Activated CD4-positive, CD25-positive, alpha-beta regulatory T cell treated with anti-CD3 and anti-CD28 coated beads, Interleukin-2, amount 50 U/mL, for 24 hours (primary cell): ENCODE data around the gene SELENON.
A peak's percentile ranks its signal among the peaks of the same experiment; 100 is the strongest.
"Not testable (repeated sequence)": the region's sequence is repeated elsewhere in the genome, so short reads cannot be mapped to it uniquely, and the experiment has no call there.

Experiments
- ATAC-seq, 2 donors: fragments of 150-1000 bp; cut with Tn5 transposase; one replicate each; pipeline ENCODE4 v1.10.0; 2021; ENCODE audit warnings: mild to moderate bottlenecking in 1 of 2, moderate library complexity in 1 of 2

Gene SELENON

DNA sequence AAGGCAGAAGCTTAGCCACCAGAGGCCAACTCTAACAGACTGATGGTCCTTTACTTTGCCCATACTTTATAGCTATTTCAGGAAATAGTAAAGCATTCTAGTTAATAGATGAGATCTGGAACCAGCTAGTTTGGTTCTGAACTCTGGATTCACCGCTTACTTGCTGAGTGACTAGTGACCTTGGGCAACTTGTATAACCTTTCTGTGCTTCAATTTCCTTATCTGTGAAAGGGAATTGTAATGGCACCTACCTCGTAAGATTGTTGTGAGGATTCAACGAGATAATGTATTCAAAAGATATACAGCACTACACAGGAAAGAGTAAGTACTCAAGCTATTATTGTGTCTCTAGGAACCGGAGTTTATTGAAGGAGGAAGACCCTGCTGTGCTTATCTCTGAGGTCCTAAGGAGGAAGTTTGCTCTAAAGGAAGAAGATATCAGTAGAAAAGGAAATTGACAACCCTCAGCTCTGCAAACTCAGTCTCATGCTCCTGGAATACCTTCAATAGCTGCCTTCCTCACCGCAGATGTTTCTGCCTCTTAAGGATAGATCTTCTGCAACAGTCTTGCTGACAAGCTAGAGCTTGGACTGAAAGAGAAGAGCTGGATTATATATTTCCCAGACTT is 31.7 kb downstream of the SELENON start:
- no peak for ATAC-seq

DNA sequence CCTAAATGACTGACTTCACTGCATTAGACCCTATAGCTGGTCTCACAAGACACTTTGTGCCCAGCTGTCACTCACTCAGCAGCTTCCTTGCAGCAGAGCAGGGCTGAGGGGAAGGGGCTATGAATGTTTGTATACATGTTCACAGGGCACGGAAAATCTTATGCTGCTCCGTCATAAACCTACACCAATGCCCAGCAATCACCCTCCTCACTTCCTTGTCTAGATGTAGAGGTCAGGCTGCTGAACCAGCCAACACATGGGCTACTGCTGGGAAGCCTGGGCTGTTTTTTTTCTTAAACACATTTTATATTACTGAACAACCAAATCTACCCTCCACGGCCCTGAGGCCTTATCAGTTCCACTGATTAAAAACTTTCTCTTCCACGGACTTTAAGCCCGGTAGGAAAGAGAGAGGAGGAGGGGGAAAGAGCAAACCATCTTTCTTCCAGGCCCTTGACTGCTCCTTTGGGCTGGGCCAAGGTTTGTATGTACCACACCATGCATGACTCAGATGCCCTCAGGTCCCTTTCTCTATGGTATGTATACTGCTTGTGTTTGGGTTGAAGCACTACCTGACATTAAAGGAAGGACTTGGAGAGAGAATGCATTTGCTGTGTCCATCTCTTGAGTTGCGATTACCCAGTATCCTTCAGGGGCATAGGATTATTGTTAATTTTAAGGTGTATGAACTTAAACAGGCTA is 32.5 kb downstream of the SELENON start:
- no peak for ATAC-seq

GRCh38 chr1:25833158-25833557 is 33.2 kb downstream of the SELENON start:
- ATAC-seq: no peak

GRCh38 chr1:25834894-25835293 is 34.9 kb downstream of the SELENON start:
- no peak for ATAC-seq

GRCh38 chr1:25836695-25837094 is 36.7 kb downstream of the SELENON start:
- ATAC-seq: no peak

- no peak for ATAC-seq
These were observed 37.4 kb downstream of the SELENON start for GRCh38 chr1:25837262-25837875.

DNA sequence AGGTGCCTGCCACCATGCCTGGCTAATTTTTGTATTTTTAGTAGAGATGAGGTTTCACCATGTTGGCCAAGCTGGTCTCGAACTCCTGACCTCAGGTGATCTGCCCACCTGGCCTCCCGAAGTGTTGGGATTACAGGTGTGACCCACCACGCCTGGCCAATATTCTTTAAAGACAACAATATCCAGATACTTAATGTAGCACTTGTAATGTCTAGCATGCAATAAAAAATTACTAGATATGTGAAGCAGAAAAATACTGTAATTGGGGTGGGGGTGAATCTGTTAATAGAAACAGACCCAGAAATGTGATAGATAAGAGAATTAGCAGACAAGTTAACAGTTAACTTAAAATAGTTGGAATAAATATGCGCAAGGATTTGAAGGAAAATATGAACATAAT is 39.8 kb downstream of the SELENON start:
- ATAC-seq: not testable (repeated sequence)

GRCh38 chr1:25843483-25843882 is 43.5 kb downstream of the SELENON start:
- ATAC-seq: no peak

DNA sequence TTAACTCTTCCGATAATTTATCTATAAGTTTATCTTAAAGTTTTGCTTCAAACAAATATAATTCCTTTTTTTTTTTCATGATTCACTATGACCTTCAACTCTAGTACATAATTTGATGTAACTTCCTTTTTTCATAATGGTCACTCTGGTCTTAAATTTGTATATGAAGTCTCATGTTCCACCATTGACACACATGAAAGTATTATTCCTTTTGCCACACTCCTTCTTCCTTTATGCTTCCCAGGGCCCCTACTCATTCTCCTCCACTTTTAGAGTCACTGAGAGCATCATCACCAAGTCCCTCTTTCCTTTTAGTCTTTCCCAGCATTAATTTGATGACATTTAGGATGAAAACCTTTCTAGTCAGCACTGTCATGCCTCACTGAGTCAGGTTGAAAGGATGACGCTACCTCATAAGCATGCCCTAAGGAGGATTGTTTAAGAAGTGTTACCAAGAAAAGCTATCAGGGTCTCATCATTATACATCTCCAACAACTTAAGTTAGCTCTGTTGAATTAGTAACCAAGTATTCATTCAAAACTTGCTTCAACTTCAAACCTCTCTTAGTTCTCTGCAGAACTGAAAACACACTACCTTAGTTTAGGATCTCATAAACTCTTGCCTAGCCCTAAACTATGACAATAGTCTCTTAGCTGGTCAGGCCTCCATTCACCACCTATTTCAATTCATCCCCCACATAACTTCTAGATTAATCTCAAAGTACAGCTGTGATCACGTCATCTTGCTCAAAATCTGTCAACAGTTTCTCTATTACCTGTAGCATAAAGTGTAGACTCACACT is 44.7 kb downstream of the SELENON start:
- no peak for ATAC-seq

GRCh38 chr1:25845664-25846063 is 45.7 kb downstream of the SELENON start:
- ATAC-seq: no peak

GRCh38 chr1:25847929-25848328 is 47.9 kb downstream of the SELENON start:
- ATAC-seq: no peak

GRCh38 chr1:25848531-25848930 is 48.5 kb downstream of the SELENON start:
- ATAC-seq: no peak

DNA sequence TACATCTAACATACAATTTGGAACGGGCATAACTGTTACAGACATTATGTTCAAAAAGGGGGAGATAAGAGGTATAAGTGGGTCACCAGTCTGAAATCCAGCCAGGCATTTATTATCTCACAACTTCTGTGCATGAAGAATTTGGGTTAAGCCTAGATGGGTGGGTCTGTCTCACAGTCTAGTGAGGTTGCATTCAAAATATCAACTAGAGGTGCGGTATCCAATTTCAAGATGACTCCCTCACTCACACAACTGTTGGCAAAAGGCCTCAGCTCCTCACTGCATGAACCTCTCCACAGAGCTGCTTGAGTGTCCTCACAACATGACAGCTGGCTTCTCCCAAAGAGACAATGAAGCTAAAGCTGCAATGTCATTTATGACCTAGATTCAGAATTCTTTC is 54.6 kb downstream of the SELENON start:
- no peak for ATAC-seq

DNA sequence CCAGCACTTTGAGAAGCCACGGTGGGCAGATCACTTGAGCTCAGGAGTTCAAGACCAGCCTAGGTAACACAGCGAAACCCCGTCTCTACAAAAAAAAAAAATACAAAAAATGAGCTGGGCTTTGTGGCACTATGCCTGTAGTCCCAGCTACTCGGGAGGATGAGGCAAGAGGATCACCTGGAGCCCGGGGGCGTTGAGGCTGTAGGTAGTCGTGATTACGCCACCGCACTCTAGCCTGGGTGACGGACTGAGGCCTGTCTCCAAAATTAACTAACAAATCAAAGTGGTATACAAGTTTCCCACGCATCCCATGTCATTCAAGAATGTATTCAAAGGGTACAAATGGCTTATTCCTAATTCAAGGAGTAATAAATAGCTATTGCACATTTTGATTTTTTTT is 56.9 kb downstream of the SELENON start:
- no peak for ATAC-seq

DNA sequence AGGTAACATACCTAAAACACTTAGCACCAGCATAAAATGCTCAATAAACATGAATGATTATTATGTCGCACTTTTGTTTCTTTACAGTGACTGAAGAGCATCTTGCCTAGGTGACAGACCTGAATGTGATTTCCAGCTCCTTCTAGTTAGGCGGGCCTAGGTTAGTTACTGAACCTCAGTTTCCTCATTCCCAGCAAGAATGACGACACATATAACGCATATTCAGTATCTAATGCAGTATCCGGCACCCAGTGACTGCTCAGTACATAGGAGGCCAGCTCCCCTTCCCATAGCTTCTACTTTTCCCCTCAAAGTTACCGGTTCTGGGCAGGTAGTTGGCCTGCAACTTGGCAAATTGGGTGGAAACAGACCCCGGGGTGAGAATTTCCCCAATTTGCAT is 58.5 kb downstream of the SELENON start:
- no peak for ATAC-seq

DNA sequence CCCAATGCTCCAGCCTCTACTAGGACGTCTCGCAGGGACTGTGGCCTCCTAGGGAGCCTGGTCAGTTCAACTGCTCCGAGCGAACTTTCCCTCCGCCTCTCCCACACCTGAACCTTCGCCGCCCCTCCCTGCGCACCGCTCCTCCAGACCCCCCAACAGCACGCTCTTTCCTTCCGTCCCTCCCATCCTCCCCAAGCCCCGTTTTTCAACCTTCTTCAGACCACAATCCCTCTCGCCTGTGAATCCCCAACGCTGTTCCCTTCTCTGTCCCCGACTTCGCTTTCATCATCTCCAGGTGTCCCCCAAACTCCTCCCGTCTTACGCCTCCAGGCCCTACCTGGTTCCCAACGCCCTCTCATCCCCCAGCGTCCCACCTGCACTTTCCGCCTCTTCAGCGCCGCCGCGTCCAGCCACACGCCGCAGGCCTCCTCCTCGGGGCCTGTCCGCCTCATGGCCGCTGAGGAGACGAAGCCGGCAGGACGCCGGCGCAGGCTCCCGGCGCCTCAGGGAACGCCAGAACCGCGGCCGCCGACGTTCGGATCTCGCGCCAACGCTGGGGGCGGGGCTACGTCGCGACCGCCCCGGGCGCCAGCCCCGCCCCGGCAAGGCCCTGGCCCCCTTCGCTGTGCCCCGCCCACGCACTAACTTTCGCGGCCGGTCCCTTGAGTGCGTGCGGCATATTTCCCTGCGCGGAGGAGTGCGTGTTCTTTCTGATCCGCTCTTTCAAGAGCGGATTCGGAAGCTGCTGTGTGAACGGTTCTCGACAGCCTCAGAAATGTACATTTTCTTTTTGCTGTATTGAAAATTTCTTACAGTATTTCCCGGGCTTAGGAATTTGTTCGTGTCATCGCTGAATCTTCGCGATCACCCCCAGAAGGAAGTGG is 59.2 kb downstream of the SELENON start, which contains the start of gene AUNIP:
Gene AUNIP, minus strand, starts transcription at position 552 of the 884 bp plus-strand sequence. Its CDS starts 100 bp downstream, at position 452.
- peak; percentile 96 to 97 for ATAC-seq

- no peak for ATAC-seq
These were observed 61.6 kb downstream of the SELENON start for GRCh38 chr1:25861316-25862286.

DNA sequence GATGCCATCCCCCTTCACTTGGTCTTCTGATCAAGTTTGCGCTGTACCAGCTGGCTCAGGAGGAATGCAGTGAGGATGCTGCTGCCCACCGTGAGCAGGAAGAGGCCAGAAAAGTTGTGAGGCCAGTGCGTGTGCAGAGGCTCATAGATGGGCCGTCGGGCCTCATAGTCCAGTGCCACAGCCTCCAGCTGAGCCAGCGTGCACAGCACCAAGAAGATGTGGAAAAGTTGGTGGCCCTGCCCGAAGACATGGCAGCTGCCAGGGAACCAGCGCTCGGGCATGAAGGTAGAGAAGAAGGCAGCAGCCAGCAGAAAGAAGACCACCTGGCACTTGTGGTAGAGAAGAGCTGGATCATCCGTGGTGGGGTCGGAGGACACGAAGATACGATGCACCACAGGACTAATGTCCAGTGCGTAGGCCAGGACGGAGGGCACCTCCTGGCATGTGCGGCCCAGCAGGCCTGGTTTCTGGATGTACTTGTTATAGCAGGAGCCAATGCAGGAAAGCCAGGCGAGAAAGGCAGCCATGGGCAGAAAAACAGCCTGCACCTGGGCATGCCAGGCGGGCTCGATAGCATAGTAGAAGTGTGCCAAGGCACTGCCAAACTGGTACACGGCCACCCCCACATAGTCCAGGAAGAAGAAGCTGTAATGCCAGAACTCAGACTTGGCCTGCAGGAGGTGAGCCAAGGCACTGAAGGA is 62.9 kb downstream of the SELENON start:
- no peak for ATAC-seq

DNA sequence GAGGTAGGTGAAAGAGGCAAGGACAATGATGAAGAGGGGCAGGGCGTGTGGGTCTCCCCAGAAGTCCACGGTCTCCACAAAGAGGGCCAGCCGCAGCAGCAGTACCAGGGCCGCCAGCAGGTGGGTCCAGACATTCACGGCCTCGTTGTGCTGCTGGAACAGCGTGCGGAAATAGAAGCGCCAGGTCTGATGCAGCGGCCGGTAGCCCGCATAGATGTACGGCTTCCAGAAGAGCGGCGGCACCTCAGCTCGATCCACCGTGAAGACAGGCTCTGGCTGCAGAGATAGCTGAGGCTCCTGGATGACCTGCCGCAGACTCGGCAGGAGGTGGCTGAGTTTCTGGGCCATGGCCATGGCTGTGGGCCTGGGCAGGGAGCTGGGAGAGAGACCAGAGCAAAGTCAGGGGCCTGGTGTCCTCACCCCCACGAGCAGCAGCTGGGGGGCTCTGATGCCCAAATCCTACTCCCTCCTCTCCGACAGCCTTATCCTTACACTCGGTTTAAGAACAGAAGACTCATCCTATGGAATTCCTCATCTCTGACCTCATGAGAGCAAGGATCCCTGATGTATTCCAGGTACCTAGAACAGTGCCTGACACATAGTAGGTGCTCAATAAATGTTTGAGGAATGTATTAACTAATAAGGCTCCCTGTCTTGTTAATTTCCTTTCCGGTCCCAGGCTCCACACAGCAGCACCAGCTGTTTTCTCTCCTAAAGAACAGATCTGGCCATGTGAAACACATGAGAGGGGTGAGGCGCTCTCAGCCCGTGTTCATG is 63.7 kb downstream of the SELENON start:
- ATAC-seq: no peak
